Mesothelial cell of epicardium (in vitro differentiated cells): ENCODE data around the gene ZBTB40. TPM values are rescaled to one million over a fixed set of nuclear protein-coding genes. Genes with fewer than 3 reads are reported as not detected.
A peak's percentile ranks its signal among the peaks of the same experiment; 100 is the strongest.

Experiments used
- DNase-seq, 2 experiments: peaks; one replicate each; pipeline ENCODE4 v3.0.0; 2021; ENCODE audit warnings: low spot score in 2 of 2; ENCODE audit not compliant: unreplicated experiment in 2 of 2
- H3K27ac Mint-ChIP-seq: 2 replicates; pipeline ENCODE4 v1.8.0; 2021; ENCODE audit warnings: mixed read lengths
- H3K27me3 Mint-ChIP-seq: 2 replicates; pipeline ENCODE4 v1.8.0; 2021; ENCODE audit warnings: low read depth, mixed read lengths
- H3K36me3 Mint-ChIP-seq: 2 replicates; pipeline ENCODE4 v1.8.0; 2021; ENCODE audit warnings: mixed read lengths
- H3K4me1 Mint-ChIP-seq: 2 replicates; pipeline ENCODE4 v1.8.0; 2021; ENCODE audit warnings: mixed read lengths
- H3K4me3 Mint-ChIP-seq: 2 replicates; pipeline ENCODE4 v1.8.0; 2021; ENCODE audit warnings: mild to moderate bottlenecking, moderate library complexity, mixed read lengths
- H3K9me3 Mint-ChIP-seq: 2 replicates; pipeline ENCODE4 v1.8.0; 2021; ENCODE audit warnings: mixed read lengths
- total RNA-seq: library from RNA; stranded (reverse); gene quantifications from 3 replicates; pipeline ENCODE4 v1.2.1, GENCODE V29; 2021
- TF ChIP-seq, protein P1 (sequence below): fragments of 200-600 bp; sonication (generic); IDR thresholded peaks from one replicate; pipeline ENCODE4 v1.5.0; 2021; ENCODE audit warnings: antibody characterized with exemption; ENCODE audit not compliant: unreplicated experiment

Gene ZBTB40
- total RNA-seq, 1 donor from 2014 or later, result 24.8 TPM

DNA sequence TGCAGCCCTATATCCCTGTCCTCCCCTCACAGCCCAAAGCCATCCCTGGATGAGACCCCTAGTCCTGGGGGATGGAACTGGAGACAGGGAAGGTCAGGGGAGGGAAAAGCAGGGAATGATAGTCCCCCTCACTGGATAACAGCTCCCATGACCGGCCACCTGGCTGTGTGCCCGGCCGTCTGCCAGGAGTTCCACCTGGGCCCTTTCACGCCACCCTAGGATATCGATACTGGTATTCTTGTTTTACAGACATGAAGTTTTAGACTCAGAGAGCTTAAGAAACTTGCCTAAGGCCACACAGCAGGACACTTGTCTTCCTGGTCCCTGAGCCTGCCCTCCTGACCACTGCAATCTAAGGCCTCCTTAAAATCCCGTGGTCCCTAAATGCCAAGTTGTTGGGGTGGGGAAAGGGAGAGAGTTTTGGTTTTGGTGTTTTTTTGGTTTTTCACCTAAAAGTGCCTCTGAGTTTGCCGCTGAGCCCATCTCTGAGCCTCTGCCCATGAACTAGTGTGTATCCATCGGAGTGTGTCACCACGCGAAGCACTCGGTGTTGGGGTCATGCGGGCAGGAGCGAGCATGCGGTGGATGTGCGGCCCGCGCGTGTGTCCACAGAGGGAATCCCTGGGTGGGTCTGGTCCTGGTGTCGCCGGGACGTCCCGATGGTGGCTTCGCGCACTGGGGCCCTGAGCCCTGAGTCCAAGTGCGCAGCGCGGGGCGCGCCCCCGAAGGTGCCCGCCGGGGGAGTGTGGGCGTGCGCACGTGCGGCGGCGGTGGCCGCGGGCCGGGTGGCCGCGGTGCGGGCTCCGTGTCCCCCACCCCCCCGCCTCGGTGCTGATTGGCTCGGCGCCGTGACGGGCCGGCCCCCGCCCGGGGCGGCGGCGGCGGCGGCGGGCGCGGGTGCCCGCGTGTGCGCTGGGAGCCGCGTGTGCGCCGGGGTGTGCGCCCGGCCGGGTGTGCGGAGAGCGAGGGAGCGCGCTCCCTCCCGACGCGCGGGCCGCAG is 111.2 kb downstream of the ZBTB40 start, which contains the start of gene EPHA8:
Gene EPHA8 (plus strand): TSS at position 906 of the 1,000 bp plus-strand sequence. CDS start 147 bp downstream, outside the sequence.
- H3K4me3 Mint-ChIP-seq, result peak within 1 kb of the TSS; percentile 68
- H3K9me3 Mint-ChIP-seq, result no peaks in the 10 kb centered on the region
- DNase-seq, result no peak
- H3K4me1 Mint-ChIP-seq, result peaks cover 4% of the 10 kb centered on the region
- H3K27me3 Mint-ChIP-seq, result peaks cover 84% of the 10 kb centered on the region
- TF ChIP-seq, protein P1, sequence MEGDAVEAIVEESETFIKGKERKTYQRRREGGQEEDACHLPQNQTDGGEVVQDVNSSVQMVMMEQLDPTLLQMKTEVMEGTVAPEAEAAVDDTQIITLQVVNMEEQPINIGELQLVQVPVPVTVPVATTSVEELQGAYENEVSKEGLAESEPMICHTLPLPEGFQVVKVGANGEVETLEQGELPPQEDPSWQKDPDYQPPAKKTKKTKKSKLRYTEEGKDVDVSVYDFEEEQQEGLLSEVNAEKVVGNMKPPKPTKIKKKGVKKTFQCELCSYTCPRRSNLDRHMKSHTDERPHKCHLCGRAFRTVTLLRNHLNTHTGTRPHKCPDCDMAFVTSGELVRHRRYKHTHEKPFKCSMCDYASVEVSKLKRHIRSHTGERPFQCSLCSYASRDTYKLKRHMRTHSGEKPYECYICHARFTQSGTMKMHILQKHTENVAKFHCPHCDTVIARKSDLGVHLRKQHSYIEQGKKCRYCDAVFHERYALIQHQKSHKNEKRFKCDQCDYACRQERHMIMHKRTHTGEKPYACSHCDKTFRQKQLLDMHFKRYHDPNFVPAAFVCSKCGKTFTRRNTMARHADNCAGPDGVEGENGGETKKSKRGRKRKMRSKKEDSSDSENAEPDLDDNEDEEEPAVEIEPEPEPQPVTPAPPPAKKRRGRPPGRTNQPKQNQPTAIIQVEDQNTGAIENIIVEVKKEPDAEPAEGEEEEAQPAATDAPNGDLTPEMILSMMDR, result no peak
- no peak within 1 kb of the TSS for H3K27ac Mint-ChIP-seq
- no peaks in the 10 kb centered on the region for H3K36me3 Mint-ChIP-seq

DNA sequence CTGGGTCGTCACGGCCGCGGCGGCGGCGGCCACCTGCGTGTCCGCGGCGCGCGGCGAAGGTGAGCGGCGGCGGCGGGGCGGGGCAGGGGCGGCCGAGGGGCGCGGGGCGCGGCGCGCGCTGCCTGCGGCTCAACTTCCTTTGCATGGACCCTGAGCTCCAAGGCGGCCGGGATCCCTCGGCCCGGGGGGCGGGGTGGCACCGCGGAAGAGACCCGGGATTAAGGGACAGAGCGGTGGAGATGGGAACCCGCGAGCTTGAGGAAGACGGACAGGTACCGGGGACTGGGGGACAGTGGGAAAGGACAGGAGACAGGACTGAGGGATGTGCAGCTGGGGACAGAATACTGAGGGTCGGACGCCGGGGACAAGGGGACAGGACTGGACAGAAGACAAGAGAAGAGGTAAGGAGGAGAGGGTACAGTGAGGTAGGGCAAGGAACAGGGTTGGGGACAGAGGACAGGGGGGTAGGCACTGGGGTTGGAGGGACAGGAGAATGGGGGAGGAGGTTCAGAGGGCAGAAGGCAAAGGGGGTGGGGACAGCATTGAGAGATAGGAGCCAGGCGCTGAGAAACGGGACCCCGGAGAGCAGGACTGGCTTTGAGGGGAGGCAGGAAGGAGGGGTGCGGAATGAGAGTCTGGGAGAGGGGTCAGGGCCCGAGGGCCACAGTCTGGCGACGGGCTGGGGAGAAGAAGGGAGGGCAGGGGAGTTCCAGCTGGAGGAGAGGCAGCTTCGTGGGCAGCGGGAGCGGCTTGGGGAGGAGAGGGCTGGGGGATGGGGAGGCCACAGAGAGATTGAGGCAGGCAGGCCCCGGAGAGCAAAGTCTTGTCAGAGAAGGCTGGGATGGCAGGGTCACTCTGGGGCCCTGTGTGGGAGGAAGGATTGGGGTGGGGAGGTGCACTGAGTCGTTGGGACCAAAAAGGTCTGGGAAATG is 112.3 kb downstream of the ZBTB40 start:
- H3K4me1 Mint-ChIP-seq, result peaks cover 4% of the 10 kb centered on the region
- peaks cover 89% of the 10 kb centered on the region for H3K27me3 Mint-ChIP-seq
- DNase-seq, result no peak
- no peaks in the 10 kb centered on the region for H3K36me3 Mint-ChIP-seq
- TF ChIP-seq, protein P1, result no peak
- no peak overlapping the region for H3K27ac Mint-ChIP-seq
- H3K4me3 Mint-ChIP-seq, result peak overlapping the region; percentile 68
- no peaks in the 10 kb centered on the region for H3K9me3 Mint-ChIP-seq

DNA sequence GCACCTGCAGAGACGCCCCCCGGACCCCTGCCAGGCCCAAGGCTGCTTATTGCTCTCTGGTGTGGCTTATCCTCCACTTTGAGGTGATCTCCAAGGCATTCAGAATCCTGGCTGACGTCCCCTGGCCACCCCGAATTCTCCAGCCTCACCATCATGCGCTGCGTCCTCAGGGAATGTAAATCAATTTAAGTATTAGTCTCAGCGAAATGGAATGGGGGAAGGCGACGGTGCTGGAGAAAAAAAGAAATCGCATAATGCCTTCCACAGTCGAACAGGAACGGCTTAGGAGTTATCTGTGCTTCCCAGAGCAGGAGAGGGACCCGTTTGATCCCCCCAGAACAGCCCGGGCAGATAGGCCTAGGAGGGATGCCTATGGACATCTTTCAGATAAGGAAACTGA is 114.5 kb downstream of the ZBTB40 start:
- H3K27me3 Mint-ChIP-seq, result peaks cover 75% of the 10 kb centered on the region
- peaks cover 4% of the 10 kb centered on the region for H3K4me1 Mint-ChIP-seq
- no peak overlapping the region for H3K27ac Mint-ChIP-seq
- H3K36me3 Mint-ChIP-seq, result no peaks in the 10 kb centered on the region
- no peaks in the 10 kb centered on the region for H3K9me3 Mint-ChIP-seq
- TF ChIP-seq, protein P1, result no peak
- H3K4me3 Mint-ChIP-seq, result no peak overlapping the region
- DNase-seq, result no peak

DNA sequence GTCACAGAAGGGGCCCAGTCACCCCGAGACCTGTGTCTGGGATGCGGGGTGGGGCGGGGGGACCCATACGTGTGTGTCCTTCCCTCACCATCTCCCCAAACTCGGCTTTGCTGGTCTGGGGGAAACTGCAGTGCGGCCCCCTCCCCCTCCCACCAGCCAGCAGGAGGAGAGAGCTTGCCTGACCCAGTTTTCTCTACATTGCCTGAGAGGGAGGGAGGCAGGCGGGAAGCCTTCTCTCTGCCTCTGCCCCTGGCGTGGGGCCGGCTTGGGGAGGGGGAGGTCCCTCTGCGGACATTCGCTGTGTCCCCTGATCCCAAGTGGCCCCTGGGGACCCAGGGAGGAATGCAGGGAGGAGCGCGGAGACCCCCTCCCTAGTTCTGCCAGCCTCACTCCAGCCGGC is 115.5 kb downstream of the ZBTB40 start:
- Mint-ChIP-seq H3K27me3 (peaks cover 68% of the 10 kb centered on the region), H3K9me3 (no peaks in the 10 kb centered on the region), H3K27ac (no peak overlapping the region), H3K4me3 (no peak overlapping the region), H3K4me1 (peaks cover 4% of the 10 kb centered on the region), H3K36me3 (no peaks in the 10 kb centered on the region)
- no peak for DNase-seq
- TF ChIP-seq, protein P1, result no peak

DNA sequence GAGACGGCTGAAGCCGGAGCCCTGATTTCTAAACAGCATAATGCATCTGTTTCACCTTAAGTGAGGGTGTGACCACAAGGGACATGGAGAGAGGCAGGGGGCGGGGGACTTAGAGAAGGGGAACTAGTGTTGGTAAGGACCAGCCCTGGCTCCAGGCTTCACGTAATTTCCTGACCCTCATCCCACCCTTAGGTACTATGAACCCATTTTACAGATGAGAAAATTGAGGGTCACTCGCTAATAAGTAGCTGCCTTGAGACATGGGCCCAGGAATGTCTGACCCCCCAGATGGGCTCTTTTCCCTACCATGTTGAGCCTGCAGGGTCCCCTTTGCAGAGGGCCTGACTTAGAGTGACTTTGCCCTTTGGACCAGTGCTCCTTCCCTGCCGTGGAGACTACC is 116.3 kb downstream of the ZBTB40 start:
- H3K9me3 Mint-ChIP-seq, result no peaks in the 10 kb centered on the region
- no peaks in the 10 kb centered on the region for H3K36me3 Mint-ChIP-seq
- H3K4me3 Mint-ChIP-seq, result no peak overlapping the region
- peaks cover 67% of the 10 kb centered on the region for H3K27me3 Mint-ChIP-seq
- peaks cover 4% of the 10 kb centered on the region for H3K4me1 Mint-ChIP-seq
- no peak for DNase-seq
- H3K27ac Mint-ChIP-seq, result no peak overlapping the region
- TF ChIP-seq, protein P1, result no peak
